ENCODE data around the gene HERPUD1.

The HERPUD1 gene

DNA sequence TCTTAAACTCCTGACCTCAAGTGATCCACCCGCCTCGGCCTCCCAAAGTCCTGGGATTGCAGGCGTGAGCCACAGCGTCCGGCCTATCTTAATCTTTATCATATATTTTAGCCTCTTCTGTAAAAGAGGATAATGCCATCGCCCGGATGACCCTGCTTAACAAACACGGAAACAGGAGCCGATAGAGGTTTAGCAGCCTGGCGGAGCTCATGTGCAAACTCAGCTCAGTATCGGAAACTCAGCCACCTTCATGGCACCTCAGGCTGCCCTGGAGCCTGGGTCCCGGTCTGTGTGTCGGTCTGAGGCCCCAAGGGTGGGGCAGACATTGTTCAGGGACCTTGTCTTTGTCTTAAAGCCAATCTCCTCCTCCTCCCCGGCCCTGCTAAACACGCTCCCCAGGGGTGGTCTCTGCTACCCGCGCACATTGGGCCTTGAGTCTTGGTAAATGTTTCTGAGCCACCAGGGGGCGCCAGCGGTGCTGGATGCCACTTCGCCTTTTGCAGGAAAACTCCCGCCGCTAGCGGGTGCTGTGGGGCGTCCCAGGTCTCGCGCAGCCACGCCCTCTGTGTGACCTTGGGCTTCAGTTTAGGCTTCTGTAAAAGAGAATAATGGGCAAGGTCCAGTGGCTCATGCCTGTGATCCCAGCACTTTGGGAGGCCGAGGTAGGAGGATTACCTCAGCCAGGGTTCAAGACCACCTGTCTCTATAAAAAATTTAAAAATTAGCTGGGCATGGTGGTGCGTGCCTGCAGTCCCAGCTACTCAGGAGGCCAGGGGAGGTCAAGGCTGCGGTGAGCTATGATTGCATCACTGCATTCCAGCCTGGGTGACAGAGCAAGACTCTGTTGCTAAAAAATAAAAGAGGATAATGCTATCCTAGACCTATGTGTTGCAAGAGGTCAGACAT lies 32.6 kb downstream of the HERPUD1 start:
- Histone ChIP-seq H3K9me3 (ENCODE audit: severe bottlenecking) (no peaks in the 10 kb centered on the region), H3K27ac (peak overlapping the region; percentile 82), H3K4me3 (ENCODE audit: low read depth, low read length) (peak overlapping the region; percentile 39), H3K36me3 (no peaks in the 10 kb centered on the region), H3K27me3 (ENCODE audit: insufficient read depth, low read depth, severe bottlenecking) (no peaks in the 10 kb centered on the region)
- DNase-seq: peak; percentile 93
- TF ChIP-seq, protein P1, sequence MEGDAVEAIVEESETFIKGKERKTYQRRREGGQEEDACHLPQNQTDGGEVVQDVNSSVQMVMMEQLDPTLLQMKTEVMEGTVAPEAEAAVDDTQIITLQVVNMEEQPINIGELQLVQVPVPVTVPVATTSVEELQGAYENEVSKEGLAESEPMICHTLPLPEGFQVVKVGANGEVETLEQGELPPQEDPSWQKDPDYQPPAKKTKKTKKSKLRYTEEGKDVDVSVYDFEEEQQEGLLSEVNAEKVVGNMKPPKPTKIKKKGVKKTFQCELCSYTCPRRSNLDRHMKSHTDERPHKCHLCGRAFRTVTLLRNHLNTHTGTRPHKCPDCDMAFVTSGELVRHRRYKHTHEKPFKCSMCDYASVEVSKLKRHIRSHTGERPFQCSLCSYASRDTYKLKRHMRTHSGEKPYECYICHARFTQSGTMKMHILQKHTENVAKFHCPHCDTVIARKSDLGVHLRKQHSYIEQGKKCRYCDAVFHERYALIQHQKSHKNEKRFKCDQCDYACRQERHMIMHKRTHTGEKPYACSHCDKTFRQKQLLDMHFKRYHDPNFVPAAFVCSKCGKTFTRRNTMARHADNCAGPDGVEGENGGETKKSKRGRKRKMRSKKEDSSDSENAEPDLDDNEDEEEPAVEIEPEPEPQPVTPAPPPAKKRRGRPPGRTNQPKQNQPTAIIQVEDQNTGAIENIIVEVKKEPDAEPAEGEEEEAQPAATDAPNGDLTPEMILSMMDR (IDR thresholded peaks at IDR 0.05; ENCODE audit: low read depth, low read length): peak; percentile 97

DNA sequence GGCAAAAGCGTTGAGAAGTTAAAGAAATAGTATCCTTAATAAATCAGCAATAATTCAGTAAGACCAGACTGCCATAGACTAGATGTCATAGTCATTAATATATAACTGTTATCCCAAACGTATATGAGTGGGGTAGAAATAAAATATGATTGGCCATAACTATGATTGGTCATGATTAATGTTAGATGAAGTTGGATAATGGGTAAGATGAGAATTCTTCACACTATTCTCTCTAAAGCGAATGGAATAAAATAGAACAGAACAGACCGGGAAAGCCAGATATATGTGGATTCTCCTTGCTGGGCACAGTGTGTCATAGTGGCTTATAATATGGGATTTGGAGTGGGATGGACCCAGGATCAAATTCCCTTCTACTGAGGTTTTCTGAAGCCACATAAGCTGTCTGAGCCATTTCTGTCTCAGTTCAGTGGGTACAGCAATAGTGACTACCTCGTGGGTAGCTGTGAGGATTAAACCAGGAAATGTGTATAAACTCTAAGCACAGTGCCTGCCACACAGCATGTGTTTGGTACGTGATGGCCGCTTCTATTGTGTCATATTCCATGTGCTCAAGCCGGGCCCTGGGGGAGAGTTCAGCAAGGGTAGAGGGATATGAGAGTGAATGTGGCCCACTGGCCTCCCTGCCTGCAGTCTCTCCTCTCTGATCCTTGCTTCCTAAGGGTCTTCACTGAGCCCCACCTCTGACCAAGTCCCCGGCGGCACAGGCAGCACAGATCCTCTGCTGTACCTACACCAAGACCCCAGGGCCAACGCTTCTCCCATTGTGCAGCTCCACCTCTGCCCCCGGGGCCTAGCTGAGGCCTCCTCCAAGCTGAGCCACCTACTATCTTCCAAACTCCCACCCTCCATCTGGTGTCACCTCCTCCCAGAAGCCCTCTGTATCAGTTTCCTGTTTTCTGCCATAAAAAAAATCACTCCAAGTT lies 33.5 kb downstream of the HERPUD1 start:
- TF ChIP-seq, protein P1 (IDR thresholded peaks at IDR 0.05; ENCODE audit: low read depth, low read length): no peak
- Histone ChIP-seq H3K27me3 (ENCODE audit: insufficient read depth, low read depth, severe bottlenecking) (no peaks in the 10 kb centered on the region), H3K9me3 (ENCODE audit: severe bottlenecking) (no peaks in the 10 kb centered on the region), H3K27ac (no peak overlapping the region; the same call in 1 of the 2 replicates), H3K36me3 (no peaks in the 10 kb centered on the region), H3K4me3 (ENCODE audit: low read depth, low read length) (no peak overlapping the region)
- no peak for DNase-seq

DNA sequence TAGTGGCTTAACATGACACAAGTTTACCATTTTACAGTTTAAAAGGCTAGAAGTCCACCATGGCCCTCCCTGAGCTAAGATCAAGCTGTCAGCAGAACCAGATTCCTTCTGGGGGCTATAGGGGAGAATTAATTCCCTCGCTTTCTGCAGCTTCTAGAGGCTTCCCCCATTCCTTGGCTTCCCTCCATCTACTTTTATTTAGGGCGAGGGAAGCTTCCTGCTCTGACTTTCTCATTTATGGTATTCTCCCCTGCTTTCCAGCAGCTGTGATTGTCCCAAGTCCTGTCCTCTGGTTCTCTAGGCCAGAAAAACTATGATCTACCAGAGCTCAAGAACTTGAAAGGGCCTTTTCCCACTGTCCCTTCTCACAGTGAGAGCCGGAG lies 34.1 kb downstream of the HERPUD1 start:
- TF ChIP-seq, protein P1 (IDR thresholded peaks at IDR 0.05; ENCODE audit: low read depth, low read length): no peak
- Histone ChIP-seq H3K27ac (no peak overlapping the region), H3K4me3 (ENCODE audit: low read depth, low read length) (no peak overlapping the region), H3K9me3 (ENCODE audit: severe bottlenecking) (no peaks in the 10 kb centered on the region), H3K36me3 (no peaks in the 10 kb centered on the region), H3K27me3 (ENCODE audit: insufficient read depth, low read depth, severe bottlenecking) (no peaks in the 10 kb centered on the region)
- DNase-seq: no peak

DNA sequence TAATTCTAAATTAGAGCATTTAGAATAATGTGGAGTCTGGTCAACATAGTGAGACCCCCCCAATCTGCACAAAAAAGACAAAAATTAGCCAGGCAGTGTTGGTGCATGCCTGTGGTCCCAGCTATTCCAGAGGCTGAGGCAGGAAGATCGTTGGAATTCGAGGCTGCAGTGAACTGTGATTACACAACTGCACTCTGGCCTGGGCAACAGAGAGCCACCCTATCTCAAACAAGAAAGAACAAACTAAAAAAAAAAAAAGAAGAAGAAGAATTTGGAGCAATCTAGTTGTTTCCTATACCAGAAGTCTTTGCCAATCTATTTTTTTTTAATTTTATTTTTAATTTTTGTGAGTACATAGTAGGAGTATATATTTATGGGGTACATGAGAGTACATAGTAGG lies 35.8 kb downstream of the HERPUD1 start:
- no peaks in the 10 kb centered on the region for H3K27me3 ChIP-seq (ENCODE audit: insufficient read depth, low read depth, severe bottlenecking)
- TF ChIP-seq, protein P1 (IDR thresholded peaks at IDR 0.05; ENCODE audit: low read depth, low read length): no peak
- H3K9me3 ChIP-seq (ENCODE audit: severe bottlenecking): no peaks in the 10 kb centered on the region
- DNase-seq: no peak
- no peaks in the 10 kb centered on the region for H3K36me3 ChIP-seq
- no peak overlapping the region for H3K27ac ChIP-seq
- no peak overlapping the region for H3K4me3 ChIP-seq (ENCODE audit: low read depth, low read length)

DNA sequence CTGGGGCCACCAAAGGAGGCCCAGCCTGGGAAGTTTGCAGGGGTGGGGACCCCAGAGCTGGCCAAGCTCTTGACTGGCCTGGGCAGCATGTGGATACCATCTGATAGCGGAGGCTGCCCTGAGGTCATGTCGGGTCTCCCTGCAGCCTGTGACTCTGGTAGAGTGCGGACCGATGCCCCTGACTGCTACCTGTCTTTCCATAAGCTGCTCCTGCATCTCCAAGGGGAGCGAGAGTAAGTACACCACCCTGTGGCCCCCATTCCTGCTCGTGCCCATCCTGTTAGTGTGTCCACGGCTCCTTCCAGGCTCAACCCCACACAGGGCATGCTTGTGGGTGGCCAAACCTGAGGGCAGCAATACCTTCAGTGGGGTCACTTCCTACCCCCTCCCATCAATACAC lies 37.8 kb downstream of the HERPUD1 start:
- no peak for DNase-seq
- TF ChIP-seq, protein P1 (IDR thresholded peaks at IDR 0.05; ENCODE audit: low read depth, low read length): no peak
- H3K27ac ChIP-seq: no peak overlapping the region
- no peak overlapping the region for H3K4me3 ChIP-seq (ENCODE audit: low read depth, low read length)
- H3K9me3 ChIP-seq (ENCODE audit: severe bottlenecking): no peaks in the 10 kb centered on the region
- no peaks in the 10 kb centered on the region for H3K36me3 ChIP-seq
- no peaks in the 10 kb centered on the region for H3K27me3 ChIP-seq (ENCODE audit: insufficient read depth, low read depth, severe bottlenecking)

All from WERI-Rb-1 (cell line).